HG02798 (cell line): ENCODE results near the gene GALNT2.

ENCODE experiments used
- ATAC-seq: cut with Tn5 transposase; IDR thresholded peaks from one replicate; pipeline ENCODE4 v1.9.1; 2021; ENCODE audit warnings: mild to moderate bottlenecking; ENCODE audit not compliant: unreplicated experiment, poor library complexity

The GALNT2 gene

DNA sequence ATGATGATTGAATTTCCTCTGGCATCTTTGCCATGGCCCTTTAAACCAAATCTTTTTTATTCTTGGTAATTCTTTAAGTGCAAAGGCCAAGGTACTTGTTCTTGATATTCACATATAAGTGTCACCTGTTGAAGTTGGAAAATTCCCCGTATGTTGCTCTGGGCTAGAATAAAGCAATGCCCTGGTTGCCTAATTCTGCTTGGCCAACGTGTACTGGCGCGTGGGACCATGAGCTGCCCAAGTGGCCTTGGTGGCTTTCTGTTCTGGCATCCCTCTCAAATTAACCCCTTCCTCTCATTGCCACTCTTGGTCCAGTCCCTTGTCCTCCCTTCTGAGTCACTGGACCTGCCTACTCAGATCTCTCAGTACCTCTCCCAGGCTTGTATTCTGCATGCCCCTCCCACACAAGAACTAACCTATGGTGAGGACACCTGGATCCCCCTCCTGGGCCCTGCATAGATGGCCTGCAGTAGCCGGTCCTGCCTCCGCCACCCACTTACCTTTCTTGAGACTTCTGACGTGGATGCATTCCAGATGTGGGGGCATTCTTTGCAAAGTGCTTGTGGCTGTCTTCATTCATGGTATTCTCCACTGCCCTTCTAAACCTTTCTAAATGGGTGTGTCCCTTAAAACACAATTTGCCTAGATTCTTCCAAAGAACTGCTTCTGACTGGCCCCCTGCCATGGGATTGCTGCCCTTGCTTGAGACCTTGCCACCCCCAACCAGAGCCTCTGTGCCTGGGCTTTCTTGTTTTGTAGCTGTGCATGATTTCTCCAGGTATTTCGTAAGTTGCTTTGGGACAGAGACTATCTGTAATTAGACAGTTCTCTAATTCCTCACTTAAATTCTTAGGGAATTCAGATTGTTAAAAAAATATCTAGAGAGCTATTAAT lies 152.4 kb downstream of the GALNT2 start:
- no peak for ATAC-seq

DNA sequence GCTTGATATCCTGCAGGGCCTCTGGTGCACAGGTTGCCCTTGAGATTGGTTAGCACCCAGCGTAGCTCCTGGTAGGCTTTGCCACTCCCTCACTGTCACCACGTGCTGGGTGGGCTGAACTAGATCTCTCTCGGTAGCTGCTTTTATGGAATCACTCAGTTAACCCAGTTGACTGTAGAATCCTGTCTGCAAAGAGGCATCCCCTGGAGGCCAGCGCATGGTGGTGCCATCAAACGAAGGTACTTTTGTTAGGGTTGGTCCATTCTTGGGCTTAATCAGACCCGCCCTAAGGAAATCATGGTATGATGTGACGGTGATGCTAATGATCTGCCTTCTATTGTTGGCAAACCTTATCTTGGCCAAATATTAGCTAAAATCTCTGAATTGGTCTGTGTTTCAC lies 153.4 kb downstream of the GALNT2 start:
- ATAC-seq: no peak

DNA sequence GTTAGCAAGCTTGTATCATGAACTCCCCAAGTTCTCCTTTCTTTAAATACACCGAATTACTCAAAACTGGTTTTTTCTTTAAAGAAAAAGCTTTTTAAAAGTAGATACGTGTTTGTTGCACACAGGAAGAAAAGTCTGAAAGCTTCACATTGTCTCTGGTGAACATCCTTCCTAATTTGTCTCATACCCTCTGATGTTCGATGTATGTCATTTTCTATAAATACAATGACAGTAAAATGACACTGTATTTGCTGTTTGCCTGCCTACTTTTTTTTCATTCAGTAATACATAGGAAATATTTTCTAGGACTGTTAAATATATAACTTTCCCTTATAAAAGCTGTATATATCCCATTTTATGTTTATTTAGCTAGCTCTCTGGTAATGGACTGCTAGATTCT lies 153.9 kb downstream of the GALNT2 start:
- no peak for ATAC-seq

DNA sequence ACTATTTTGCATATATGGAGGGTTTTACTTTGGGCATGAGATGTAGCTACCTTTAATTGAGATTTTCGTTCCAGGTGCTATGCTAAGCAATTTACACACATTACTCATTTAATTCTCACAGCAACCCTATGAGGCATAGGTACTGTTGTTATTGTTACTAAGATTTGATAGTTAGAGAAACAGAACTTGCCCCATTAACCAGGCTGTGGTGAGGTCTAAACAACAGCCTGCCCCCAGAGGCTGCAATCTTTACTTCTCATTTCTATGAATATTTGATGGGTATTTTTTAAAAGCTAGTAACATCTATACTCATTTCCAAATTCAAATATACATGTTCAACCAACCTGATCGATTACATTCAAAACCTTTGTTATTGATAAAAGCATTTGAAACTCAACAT lies 155.6 kb downstream of the GALNT2 start:
- ATAC-seq: no peak

DNA sequence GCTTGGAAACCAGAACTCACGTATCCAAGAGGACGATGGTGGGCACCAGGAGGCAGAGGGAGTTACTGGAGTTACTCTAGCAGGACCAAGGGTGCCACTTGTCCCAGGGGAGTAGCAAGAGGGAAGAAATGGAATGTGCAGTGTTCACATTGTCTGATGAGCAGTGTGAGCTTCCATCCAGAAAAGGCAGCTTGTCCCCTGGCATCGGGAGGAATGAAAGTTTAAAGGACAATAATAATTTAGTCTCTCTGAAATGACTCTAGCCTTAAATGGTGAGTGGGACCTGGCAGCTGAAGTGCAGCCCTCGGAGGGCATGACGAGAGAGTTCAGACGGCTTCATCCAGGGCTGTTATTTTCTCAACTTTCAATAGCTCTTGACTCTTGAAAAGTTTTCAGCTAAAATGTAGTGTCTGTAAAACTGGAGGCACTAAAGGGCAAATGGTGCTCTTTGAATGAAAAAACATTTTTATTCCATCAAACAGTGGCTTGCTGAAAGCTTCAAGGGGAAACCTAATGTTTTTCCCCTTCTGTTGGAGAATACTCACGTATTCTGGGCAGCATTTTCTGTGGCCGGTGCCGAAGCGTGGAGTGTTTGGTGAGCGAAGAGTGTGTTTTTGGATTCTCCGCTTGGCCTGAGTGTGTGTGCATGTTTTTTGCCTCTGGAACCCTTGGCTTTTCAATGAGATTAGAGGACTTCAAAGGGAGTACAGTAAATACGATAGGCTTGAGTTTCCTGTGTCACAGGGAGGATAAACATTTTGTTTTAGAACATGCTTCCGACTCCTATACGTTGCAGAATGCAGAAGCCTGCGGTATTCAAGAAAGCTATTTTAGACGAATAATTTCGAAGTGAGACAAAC lies 157.3 kb downstream of the GALNT2 start:
- no peak for ATAC-seq

DNA sequence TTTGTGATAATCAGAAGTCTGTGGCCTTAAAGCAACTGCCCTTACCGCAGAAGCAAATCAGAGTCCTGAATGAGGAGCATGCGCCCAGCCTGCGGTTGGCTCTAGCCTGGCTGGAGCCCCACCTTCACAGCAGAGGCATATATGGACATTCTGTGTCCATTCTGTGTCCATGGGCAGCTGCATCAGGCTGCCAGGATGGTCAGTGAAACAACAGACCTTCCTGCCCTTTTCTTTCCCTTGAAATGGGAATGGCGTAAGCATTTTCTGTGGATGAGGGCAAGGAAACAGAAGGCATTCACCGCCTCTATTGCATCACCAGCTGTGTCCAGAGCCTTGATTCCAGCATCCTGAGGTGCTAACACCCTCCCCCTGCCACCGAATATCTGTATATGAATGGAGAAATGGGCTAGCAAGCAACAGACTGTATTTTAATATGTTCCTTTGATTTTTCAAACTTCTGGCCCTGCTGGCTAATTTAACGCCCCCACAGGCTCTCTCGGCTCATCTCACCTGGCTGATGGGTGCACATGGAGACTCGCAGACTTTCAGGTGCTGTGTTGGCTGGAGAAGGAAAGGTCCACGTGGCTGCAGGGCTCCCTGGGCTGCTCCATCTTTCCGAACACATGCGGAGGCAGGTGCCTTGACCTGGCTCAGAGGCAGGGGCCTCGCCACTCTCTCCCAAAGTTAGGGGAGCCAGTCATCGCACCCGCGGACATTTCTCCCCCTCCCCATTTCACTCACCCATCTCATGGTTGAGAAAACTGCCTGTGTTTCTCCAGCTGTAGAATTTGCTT lies 159.2 kb downstream of the GALNT2 start:
- no peak for ATAC-seq

DNA sequence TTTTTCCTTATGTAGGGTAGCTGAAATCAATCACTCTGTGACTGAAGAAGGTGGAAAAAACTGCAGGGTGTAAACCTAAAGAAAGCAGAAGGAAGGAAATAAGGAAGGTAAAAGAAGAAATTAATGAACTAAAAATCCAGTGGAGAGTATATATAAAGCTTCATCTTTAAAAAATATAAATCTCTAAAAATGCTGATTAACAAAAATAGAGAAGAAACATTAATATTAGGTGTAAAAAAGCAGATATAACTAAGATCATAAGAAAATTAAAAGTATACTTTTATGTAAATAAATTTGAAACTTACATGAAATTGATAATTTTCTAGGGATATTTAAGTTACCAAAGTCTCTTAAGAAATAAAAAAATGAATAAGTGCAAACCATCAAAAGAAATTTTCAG lies 159.8 kb downstream of the GALNT2 start:
- no peak for ATAC-seq

DNA sequence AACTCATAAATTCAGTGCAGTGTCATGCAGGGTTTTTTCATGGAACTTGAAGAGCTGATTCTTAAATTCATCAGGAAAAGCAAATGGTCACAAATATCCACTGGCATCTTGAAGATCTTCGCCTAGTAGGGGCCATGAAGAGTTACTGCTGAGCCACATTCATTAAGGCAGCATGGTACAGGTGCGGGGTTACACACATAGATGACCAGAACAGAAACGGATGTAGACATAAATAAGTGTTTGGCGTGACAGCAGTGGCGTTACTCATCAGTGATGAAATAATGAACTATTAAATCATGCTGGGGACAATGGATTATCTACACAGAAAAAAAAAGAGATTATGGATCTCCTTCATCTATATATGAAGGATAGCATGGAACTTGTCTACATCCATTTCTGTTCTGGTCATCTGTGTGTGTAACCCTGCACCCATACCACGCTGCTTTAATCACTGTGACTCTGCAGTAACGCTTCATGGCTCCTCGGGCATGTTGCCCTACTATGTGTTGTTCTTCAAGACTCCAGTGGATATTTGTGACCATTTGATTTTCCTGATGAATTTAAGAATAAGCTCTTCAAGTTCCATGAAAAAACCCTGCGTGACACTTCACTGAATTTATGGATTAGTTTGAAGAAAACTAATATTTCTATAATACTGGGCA lies 161.3 kb downstream of the GALNT2 start:
- no peak for ATAC-seq

DNA sequence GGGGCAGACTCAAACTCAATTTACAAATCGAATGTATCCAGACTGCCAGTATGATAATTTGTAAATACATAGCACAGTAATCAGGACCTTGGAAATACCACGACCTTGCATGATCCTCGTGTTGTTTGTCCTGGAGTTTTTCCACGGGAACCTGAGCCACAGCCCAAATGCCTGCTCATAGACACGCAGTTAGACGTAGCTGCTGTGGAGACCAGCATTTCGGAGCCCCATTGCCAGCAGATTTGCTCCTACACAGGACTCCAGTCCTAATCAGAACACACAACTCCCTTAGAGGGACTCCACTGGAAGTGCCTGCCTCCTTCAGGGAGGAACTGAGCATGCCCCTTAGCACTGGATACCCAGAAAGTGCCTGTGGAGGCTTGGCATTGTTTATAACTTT lies 163.2 kb downstream of the GALNT2 start:
- ATAC-seq: no peak

DNA sequence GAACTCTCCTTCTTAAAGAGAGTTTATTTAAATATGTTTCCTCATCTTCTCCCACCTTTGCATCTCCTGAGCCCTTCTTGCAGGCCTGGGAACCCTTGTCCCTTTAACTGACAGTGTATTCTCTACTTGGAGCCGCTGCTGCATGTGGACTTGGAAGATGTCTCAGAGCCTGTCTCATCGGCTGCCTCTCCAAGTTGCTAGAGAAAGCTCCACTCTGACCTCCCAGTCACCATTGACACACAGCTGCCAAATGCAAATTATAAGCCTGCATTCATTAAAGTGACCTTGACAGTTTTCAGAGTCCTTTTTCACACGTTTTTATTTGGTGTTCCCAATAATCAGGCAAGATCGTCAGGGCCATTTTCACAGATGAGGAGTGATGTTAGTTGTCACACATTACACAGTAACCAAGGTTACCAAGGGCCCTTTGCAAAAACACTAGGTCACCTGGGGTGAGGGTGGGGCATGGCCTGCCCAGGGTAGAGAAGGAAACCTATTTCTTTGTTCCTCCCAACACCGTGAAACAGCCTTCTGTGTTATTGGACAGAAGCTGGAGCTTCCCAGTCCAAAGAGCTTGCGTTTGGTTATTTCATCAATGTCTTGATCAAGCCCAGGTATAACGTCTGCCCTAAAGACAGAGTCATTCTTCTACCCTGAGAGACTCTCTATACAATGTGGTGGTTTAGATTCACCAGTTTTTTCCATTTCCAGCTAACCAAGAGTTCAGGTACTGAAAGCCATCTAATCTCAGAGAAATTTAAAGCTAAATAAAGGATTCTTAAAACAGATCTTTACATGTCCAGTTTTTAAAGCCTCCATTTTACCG lies 164.1 kb downstream of the GALNT2 start:
- ATAC-seq: no peak

DNA sequence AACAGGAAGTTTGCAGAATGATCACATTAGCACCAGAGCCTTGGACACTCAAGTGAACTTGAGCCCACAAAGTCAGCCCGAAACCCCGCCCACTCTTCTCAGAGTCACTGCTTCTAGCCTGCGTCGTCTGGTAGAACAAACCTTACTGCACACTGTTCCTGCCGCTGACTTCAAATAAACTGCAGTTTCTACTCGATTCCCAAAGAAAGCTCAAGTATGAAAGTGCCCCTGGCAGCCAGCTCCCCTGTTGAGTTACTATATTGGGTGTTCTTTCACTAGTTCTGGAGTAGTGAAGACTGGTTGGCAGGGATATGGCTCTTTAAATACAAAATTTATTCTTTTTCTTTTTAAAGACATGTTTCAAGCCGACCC lies 164.7 kb downstream of the GALNT2 start:
- ATAC-seq: no peak

DNA sequence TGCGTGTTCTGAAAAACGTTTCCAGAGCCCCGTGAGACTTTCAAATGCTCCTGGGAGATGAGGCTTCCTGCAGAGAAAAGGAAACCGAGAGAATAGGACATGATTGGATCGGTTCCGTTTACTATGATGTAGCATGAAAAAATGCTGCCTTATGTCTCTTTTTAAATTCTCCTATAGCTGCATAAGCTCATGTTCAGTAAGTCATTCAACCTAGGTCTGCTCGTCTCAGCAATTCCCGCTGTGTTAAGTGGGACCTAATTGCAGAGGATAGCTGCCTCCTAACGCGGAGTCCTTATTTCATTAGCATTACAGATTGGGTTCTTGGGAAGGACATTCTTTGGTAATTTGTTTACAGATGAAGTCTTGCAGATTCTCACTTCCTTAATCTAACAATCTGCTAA lies 165.3 kb downstream of the GALNT2 start:
- no peak for ATAC-seq

DNA sequence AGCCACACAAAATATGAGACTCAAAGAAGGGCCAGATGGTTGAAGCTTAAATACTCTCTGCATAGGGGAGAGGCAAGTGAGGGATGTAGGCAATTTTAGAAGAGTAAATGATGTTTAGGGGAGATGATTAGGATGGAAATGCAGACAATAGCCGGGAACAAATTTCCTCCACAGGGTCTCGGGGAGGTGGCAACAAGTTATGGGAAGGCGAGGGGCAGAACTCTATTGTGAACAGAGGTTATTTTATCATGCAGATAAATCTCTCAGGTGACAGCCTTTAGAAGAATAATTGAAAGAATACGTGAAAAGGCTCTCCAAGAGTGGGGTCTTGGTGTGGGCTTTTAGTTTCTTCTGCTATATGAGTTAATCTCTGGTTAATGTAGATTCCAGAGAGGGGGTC lies 166.7 kb downstream of the GALNT2 start:
- ATAC-seq: no peak

DNA sequence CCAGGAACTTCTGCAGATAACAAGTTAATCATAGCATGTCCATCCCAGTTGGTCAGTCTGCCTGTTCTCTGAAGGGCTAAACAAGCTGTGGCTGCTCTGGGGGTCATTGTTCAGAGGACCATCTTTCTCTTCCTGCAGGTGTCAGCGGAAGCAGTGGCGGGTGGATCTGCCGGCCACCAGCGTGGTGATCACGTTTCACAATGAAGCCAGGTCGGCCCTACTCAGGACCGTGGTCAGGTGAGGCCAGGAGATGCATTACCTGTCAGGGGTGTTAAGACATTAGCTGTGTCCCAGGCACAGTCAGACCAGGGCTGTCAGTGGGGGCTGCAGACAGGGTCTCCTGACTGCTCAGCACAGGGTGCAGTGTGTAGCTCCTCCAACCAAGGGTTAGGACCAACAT lies 168.8 kb downstream of the GALNT2 start:
- no peak for ATAC-seq

DNA sequence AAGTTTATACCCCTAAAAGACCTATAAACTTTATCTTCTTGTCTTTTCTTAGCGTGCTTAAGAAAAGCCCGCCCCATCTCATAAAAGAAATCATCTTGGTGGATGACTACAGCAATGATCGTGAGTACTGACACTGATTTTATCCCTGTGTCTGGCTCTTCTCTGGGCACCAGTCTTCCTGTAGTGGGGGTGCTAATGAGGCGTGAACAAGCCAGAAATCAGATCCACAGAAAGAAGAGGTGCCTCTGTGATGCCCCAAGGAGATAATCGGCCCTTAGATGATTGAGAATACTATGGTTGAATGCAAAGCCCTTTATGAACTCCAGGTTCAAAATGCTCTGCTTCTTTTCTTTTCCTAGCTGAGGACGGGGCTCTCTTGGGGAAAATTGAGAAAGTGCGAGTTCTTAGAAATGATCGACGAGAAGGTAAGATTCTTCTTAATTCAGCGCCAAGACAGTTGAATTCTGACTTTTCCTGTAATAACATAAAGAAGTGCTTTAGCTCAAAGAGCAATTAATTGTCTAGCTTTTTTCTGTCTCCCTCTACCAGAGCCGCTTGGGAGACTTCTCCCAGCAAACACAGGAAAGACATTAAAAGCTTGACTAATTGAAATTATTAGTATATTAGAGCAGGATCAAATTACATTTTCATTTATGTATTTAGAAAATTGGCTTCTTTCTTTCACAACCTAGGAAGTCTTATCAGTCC lies 169.4 kb downstream of the GALNT2 start:
- no peak for ATAC-seq

DNA sequence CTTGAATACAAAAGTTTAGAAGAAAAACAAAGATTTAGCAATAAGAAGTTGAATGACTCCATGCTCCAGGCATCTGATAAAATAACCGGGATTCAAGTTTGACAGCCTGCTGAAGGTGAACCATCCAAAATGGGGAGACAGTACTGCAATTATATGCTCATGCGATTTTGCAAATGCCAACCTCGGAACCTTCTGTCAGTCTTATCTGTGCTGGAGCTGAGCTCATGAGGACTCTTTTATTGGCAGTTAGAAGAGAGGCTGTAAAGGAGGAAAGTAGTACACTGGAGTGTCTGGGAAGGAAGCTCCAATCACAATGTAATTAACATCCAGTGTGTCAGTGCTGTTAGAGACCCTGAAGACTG lies 170.0 kb downstream of the GALNT2 start:
- no peak for ATAC-seq

DNA sequence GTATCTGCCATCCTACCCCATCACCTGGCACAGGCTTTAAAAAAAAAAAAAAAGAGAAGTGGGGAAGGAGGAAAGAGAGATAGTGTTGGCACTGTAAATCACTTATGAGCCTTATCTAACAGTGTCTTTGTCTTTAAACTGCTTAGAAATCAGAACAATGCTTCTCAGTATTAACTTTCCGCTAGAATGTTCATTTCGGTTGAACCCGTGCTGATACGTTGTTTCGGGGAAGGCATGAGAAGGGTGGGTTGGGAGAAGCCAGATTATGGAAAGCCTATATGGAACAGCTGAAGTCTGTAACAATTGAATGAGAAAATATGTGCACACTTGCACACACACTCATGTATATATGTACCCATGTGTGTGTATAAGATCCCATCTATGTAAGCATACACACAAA lies 170.8 kb downstream of the GALNT2 start:
- ATAC-seq: no peak

DNA sequence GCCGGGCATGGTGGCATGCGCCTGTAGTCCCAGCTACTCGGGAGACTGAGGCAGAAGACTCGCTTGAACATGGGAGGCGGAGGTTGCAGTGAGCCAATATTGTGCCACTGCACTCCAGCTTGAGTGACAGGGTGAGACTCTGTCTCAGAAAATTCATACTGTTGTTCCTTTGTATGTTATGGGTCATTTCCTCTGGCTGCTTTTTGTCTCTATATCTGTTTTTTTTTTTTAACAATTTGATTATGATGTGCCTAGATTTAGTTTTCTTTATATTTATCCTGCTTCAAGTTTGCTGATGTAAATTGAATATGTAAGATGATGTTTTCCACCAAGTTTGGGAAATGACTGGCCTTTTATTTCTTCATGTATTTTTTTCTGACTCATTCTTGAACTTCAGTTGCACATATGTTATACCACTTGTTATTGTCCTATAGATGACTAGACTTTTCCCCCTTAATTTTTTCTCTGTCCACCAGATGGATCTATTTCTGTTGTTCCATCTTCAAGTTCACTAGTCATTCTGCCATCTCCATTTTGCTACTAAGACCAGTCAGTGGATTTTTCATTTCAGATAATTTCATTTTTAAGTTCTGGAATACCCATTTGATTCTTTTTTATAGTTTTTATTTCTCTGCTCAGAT lies 173.5 kb downstream of the GALNT2 start:
- ATAC-seq: no peak
